HepG2 (cell line): ENCODE measurements around the gene TWIST2. TPM values are rescaled to one million over a fixed set of nuclear protein-coding genes. Genes with fewer than 3 reads are reported as not detected.

Source experiments
- ATAC-seq: fragments of 200-7000 bp; cut with Tn5 transposase; 3 replicates; pipeline ENCODE4 v1.9.1; 2020; ENCODE audit warnings: mild to moderate bottlenecking, moderate library complexity
- BruUV-seq: library from RNA; stranded (reverse); fragments of 400-500 nt; replicated peaks from 2 replicates; lab custom pipeline; 2021; lab: Mats Ljungman, UMichigan
- CTCF ChIA-PET: fragments of 300-600 bp; formaldehyde crosslinking; extraction: SDS; loops from one replicate; lab custom pipeline; 2021; ENCODE audit warnings: low total read pairs, inconsistent platforms, low intra/inter-chr PET ratio; lab: Yijun Ruan, JAX
- POLR2A ChIA-PET: fragments of 350-600 bp; sonication (Branson Sonifier 250); formaldehyde crosslinking; loops from one replicate; lab custom pipeline; 2020; ENCODE audit warnings: antibody characterized with exemption, inconsistent platforms; lab: Yijun Ruan, JAX
- DNase-seq: peaks from one replicate; pipeline ENCODE4 v3.0.0-alpha.2; 2015; ENCODE audit warnings: low spot score
- FAIRE-seq: peaks from 3 replicates; lab custom pipeline; 2011; peaks lifted over from hg19 to GRCh38; lab: Jason Lieb, UNC
- H2AFZ ChIP-seq: one replicate; pipeline ENCODE4 v1.6.1; 2011; ENCODE audit warnings: low read length, inconsistent platforms
- H3K27ac ChIP-seq: fragments of 300-600 bp; 3 replicates; pipeline ENCODE4 v1.8.0; 2011; ENCODE audit warnings: mixed run types, mild to moderate bottlenecking, mixed read lengths, low read length, inconsistent platforms; ENCODE audit not compliant: insufficient read depth; ENCODE audit errors: extremely low read length
- H3K27me3 ChIP-seq, 2 experiments: fragments of 200-600 bp in 1 of 2; 2 replicates in 1 of 2; 3 replicates in 1 of 2; pipeline versions ENCODE4 v1.6.0 to v1.8.0; 2011; ENCODE audit warnings: low read length in 2 of 2, mild to moderate bottlenecking in 2 of 2, moderate library complexity in 2 of 2, inconsistent platforms in 1 of 2; ENCODE audit not compliant: insufficient read depth in 2 of 2, control insufficient read depth in 1 of 2
- H3K36me3 ChIP-seq, 2 experiments: fragments of 200-600 bp in 1 of 2; replicated peaks in 1 of 2; 2 replicates in 1 of 2; 3 replicates in 1 of 2; pipeline versions ENCODE4 v1.5.1 to v1.8.0; 2011; ENCODE audit warnings: low read length in 2 of 2, inconsistent platforms in 1 of 2; ENCODE audit not compliant: insufficient read depth in 2 of 2, control insufficient read depth in 1 of 2
- H3K4me1 ChIP-seq: 2 replicates; pipeline ENCODE4 v1.5.1; 2012; ENCODE audit warnings: low read length, inconsistent platforms; ENCODE audit not compliant: insufficient read depth
- H3K4me2 ChIP-seq: 2 replicates; pipeline ENCODE4 v1.6.0; 2011; ENCODE audit warnings: low read depth, low read length, inconsistent platforms
- H3K4me3 ChIP-seq, 3 experiments: fragments of 200-600 bp in 1 of 3; sonication (generic), shearing (Covaris generic) in 1 of 3; replicated peaks in 1 of 3; 2 replicates each; pipeline ENCODE4 v1.5.1; 2011 to 2016; ENCODE audit warnings: low read length in 3 of 3, inconsistent platforms in 2 of 3, low read depth in 2 of 3, mild to moderate bottlenecking in 2 of 3, control low read depth in 1 of 3, mixed read lengths in 1 of 3; ENCODE audit not compliant: insufficient read depth in 1 of 3
- H3K79me2 ChIP-seq: one replicate; pipeline ENCODE4 v1.6.1; 2011; ENCODE audit warnings: low read length, inconsistent platforms; ENCODE audit not compliant: insufficient read depth
- H3K9ac ChIP-seq: 2 replicates; pipeline ENCODE4 v1.6.0; 2011; ENCODE audit warnings: mild to moderate bottlenecking, low read depth, low read length, inconsistent platforms; ENCODE audit not compliant: insufficient read depth
- H3K9me3 ChIP-seq: 2 replicates; pipeline ENCODE4 v1.5.1; 2012; ENCODE audit warnings: mild to moderate bottlenecking, low read length
- H4K20me1 ChIP-seq: 2 replicates; pipeline ENCODE4 v1.6.0; 2011; ENCODE audit warnings: inconsistent platforms, mild to moderate bottlenecking, low read length, moderate library complexity; ENCODE audit not compliant: insufficient read depth
- ATF5 ChIP-seq: sonication (generic); formaldehyde crosslinking; IDR thresholded peaks from 2 replicates; pipeline ENCODE4 v1.4.0; 2020; ENCODE audit warnings: mild to moderate bottlenecking, low read depth, missing genetic modification reagents
- BORCS8-MEF2B ChIP-seq: sonication (generic); formaldehyde crosslinking; IDR thresholded peaks from 2 replicates; pipeline ENCODE4 v1.8.0; 2022; ENCODE audit warnings: mild to moderate bottlenecking, missing genetic modification reagents
- HDAC2 ChIP-seq: sonication (generic); formaldehyde crosslinking; IDR thresholded peaks from 2 replicates; pipeline ENCODE4 v1.4.0; 2020; ENCODE audit warnings: missing genetic modification reagents
- IRX3 ChIP-seq: sonication (generic); formaldehyde crosslinking; IDR thresholded peaks from 2 replicates; pipeline ENCODE4 v1.8.1; 2023; ENCODE audit warnings: mild to moderate bottlenecking, low read depth, missing genetic modification reagents, borderline replicate concordance
- MBNL3 ChIP-seq: fragments of 250-450 bp; sonication (Bioruptor Pico); conservative IDR thresholded peaks from 2 replicates; pipeline ENCODE4 v1.8.0; 2022; ENCODE audit warnings: mild to moderate bottlenecking, inconsistent platforms
- MEIS2 ChIP-seq: sonication (generic); formaldehyde crosslinking; IDR thresholded peaks from 2 replicates; pipeline ENCODE4 v1.9.0; 2021; ENCODE audit warnings: mild to moderate bottlenecking, missing genetic modification reagents
- PBX3 ChIP-seq: sonication (generic); formaldehyde crosslinking; IDR thresholded peaks from 2 replicates; pipeline ENCODE4 v1.8.1; 2023; ENCODE audit warnings: missing genetic modification reagents, inconsistent platforms, borderline replicate concordance
- PLSCR1 ChIP-seq: sonication (generic); formaldehyde crosslinking; IDR thresholded peaks from 2 replicates; pipeline ENCODE4 v1.5.0; 2020; ENCODE audit warnings: missing genetic modification reagents, mild to moderate bottlenecking, borderline replicate concordance
- TARDBP ChIP-seq: sonication (generic); formaldehyde crosslinking; IDR thresholded peaks from 2 replicates; pipeline ENCODE4 v1.8.0; 2022; ENCODE audit warnings: mild to moderate bottlenecking, missing genetic modification reagents
- ZNF333 ChIP-seq: sonication (generic); formaldehyde crosslinking; IDR thresholded peaks from 2 replicates; pipeline ENCODE4 v1.4.0; 2020; ENCODE audit warnings: mild to moderate bottlenecking, missing genetic modification reagents, borderline replicate concordance
- ZNF44 ChIP-seq: sonication (generic); formaldehyde crosslinking; IDR thresholded peaks from 2 replicates; pipeline ENCODE4 v1.5.1; 2020; ENCODE audit warnings: mild to moderate bottlenecking, missing genetic modification reagents
- ZNF552 ChIP-seq: sonication (generic); formaldehyde crosslinking; IDR thresholded peaks from 2 replicates; pipeline ENCODE4 v1.9.0; 2022; ENCODE audit warnings: missing genetic modification reagents, mild to moderate bottlenecking, borderline replicate concordance
- ZNF615 ChIP-seq: sonication (generic); formaldehyde crosslinking; IDR thresholded peaks from 2 replicates; pipeline ENCODE4 v1.5.0; 2020; ENCODE audit warnings: mild to moderate bottlenecking, missing genetic modification reagents, borderline replicate concordance
- WGBS: methylation state at CpG from one replicate; pipeline ENCODE4 v1.1.6; 2017; ENCODE audit warnings: low lambda C conversion rate; 5-methylcytosine and 5-hydroxymethylcytosine counted together
- in situ Hi-C: cut with HindIII; loops from 2 replicates; pipeline ENCODE4 v1.10.0; 2017; ENCODE audit warnings: low pct_unique_long_range_greater_than_20kb; ENCODE audit not compliant: extremely low pct_ligation_motif_present
- intact Hi-C: fragments of 100-400 bp; cut with micrococcal nuclease; formaldehyde crosslinking; loops from one replicate; pipeline ENCODE4 v1.10.0; 2022; ENCODE audit not compliant: unreplicated experiment
- polyA plus RNA-seq, 8 experiments: library from polyadenylated mRNA; depleted of rRNA in 3 of 8; stranded (reverse) in 7 of 8; unstranded in 1 of 8; fragments of >200 nt; fragmentation: Illumina TruSeq in 4 of 8; extraction: Trizol in 4 of 8; gene quantifications; 2 replicates each; pipeline versions ENCODE4 v1.2.1 to v1.2.3, GENCODE V29; 2011 to 2016; ENCODE audit warnings: low read depth in 4 of 8, missing spikeins in 1 of 8, mixed read lengths in 1 of 8; ENCODE audit not compliant: insufficient read depth in 1 of 8
- total RNA-seq, 5 experiments: library from RNA; depleted of rRNA; stranded (reverse); fragments of >200 nt; fragmentation: Illumina TruSeq; extraction: Trizol; gene quantifications; 2 replicates each; pipeline ENCODE4 v1.2.3, GENCODE V29; 2016; ENCODE audit warnings: low read depth in 1 of 5

Gene TWIST2
- total and polyA plus RNA-seq, 2 of the 13 experiments (the other 11 are each of a cell fraction or from before 2014, with no cell fraction given): 0.08 to 0.11 TPM

GRCh38 chr2:238905644-238906043 lies 57.8 kb downstream of the TWIST2 start:
- FAIRE-seq: no peak
- 66% methylated on average over 28 of the region's 28 CpGs for WGBS

More at GRCh38 chr2:238905644-238906043, 57.8 kb downstream of the TWIST2 start:
- ATAC-seq (no peak), DNase-seq (no peak)
- Histone ChIP-seq H3K27ac (no peak overlapping the region), H2AFZ (no peak overlapping the region), H3K79me2 (no peaks in the 10 kb centered on the region), H4K20me1 (no peaks in the 10 kb centered on the region), H3K4me2 (no peak overlapping the region), H3K9me3 (no peaks in the 10 kb centered on the region), H3K27me3 (peaks cover 5 to 8% of the 10 kb centered on the region in 2 experiments; a peak in 2 of 5 replicates), H3K36me3 (no peaks in the 10 kb centered on the region), H3K4me3 (no peak overlapping the region), H3K9ac (no peak overlapping the region), H3K4me1 (peaks cover 9% of the 10 kb centered on the region)
- ChIA-PET POLR2A (no interaction called here), CTCF (no interaction called here)
- in situ Hi-C loops (no loop called here), intact Hi-C loops (no loop called here)
- no TSS peak for BruUV-seq
- no peak for TF ChIP-seq PBX3 (CRISPR knock-in tag)
- TF ChIP-seq HDAC2 (CRISPR knock-in tag): no peak
- no peak for TF ChIP-seq ZNF44
- no peak for TF ChIP-seq ZNF615
- TF ChIP-seq PLSCR1 (CRISPR knock-in tag): no peak
- no peak for TF ChIP-seq MEIS2 (CRISPR knock-in tag)
- TF ChIP-seq MBNL3: no peak
- no peak for TF ChIP-seq BORCS8-MEF2B (CRISPR knock-in tag)
- no peak for TF ChIP-seq ZNF333 (CRISPR knock-in tag)
- TF ChIP-seq TARDBP (CRISPR knock-in tag): no peak
- TF ChIP-seq ZNF552: no peak
- no peak for TF ChIP-seq IRX3
- TF ChIP-seq ATF5: no peak
